ENCODE measurements around the gene C19orf73. TPM values are rescaled to one million over a fixed set of nuclear protein-coding genes. Genes with fewer than 3 reads are reported as not detected.

The C19orf73 gene
- total RNA-seq, 4 donors from 2014 or later: 4.9 to 11.2 (median 8.9) TPM

GRCh38 chr19:49107625-49108459, 11.1 kb downstream of the C19orf73 start:
- TF ChIP-seq POLR2A (IDR thresholded peaks at IDR 0.05) (no peak), CTCF (IDR thresholded peaks at IDR 0.05) (no peak)
- no peak for DNase-seq (ENCODE audit: low spot score in 2 of 2)
- H3K4me3 ChIP-seq (ENCODE audit: low read depth, poor library complexity, severe bottlenecking): no peak overlapping the region
- WGBS, 2 donors: 93 to 94% methylated on average over 93 of the region's 93 CpGs
- intact Hi-C loops (cut with DNase I; ENCODE audit: low total_unique reads): no loop called here

GRCh38 chr19:49106648-49107135, 12.3 kb downstream of the C19orf73 start:
- H3K4me3 ChIP-seq (ENCODE audit: low read depth, poor library complexity, severe bottlenecking): no peak overlapping the region
- intact Hi-C loops (cut with DNase I; ENCODE audit: low total_unique reads): no loop called here
- TF ChIP-seq CTCF (IDR thresholded peaks at IDR 0.05) (no peak), POLR2A (IDR thresholded peaks at IDR 0.05) (no peak)
- WGBS, 2 donors: 56 to 63% methylated on average over 12 of the region's 12 CpGs
- no peak for DNase-seq (ENCODE audit: low spot score in 2 of 2)

- 81 to 83% methylated on average over 30 of the region's 30 CpGs for WGBS, 2 donors
- intact Hi-C loops (cut with DNase I; ENCODE audit: low total_unique reads): no loop called here
- no peak overlapping the region for H3K4me3 ChIP-seq (ENCODE audit: low read depth, poor library complexity, severe bottlenecking)
- DNase-seq (ENCODE audit: low spot score in 2 of 2): no peak
- TF ChIP-seq CTCF (IDR thresholded peaks at IDR 0.05) (no peak), POLR2A (IDR thresholded peaks at IDR 0.05) (no peak)
Measured at GRCh38 chr19:49104229-49104864, 14.6 kb downstream of the C19orf73 start.

- no peak for DNase-seq (ENCODE audit: low spot score in 2 of 2)
- WGBS, 2 donors: 78 to 84% methylated on average over 26 to 30 of the region's 33 CpGs
- intact Hi-C loops (cut with DNase I; ENCODE audit: low total_unique reads): no loop called here
Measured at GRCh38 chr19:49103331-49104085, 15.4 kb downstream of the C19orf73 start.

More at GRCh38 chr19:49103331-49104085, 15.4 kb downstream of the C19orf73 start:
- H3K4me3 ChIP-seq (ENCODE audit: low read depth, poor library complexity, severe bottlenecking): no peak overlapping the region
- TF ChIP-seq CTCF (IDR thresholded peaks at IDR 0.05) (no peak), POLR2A (IDR thresholded peaks at IDR 0.05) (no peak)

Data from lower leg skin (tissue), 4 donors.